ENCODE data around the gene HSD17B3.
"Not testable (repeated sequence)": the region's sequence is repeated elsewhere in the genome, so short reads cannot be mapped to it uniquely, and the experiment has no call there.

The HSD17B3 gene

DNA sequence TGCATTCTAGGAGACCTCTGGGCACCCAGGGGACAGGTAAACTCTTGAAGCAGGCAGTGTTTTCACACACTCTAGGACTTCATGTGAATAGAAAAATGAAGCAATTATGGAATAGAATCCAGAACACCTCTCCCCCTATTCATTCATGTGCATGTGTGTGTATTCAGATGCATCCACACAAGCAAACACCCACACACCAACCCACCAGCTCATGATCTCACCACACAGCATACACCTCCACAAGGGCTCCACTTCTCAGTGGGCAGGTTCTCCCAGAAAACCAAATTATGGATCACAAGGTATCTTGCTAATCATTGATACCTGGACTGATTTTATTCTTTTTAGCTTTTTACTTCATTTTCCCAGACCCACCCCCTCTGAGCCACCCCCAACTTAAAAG lies 21.2 kb upstream of the HSD17B3 start:
- no peak overlapping the region for H3K9ac ChIP-seq (ENCODE audit: low read depth, low read length, poor library complexity, severe bottlenecking)
- H2AFZ ChIP-seq (ENCODE audit: low read length): no peak overlapping the region
- no peaks in the 10 kb centered on the region for H3K27me3 ChIP-seq (ENCODE audit: insufficient read depth, low read length, poor library complexity, severe bottlenecking)
- H3K4me2 ChIP-seq (ENCODE audit: low read depth, low read length, poor library complexity, severe bottlenecking): no peak overlapping the region
- H3F3A ChIP-seq (ENCODE audit: low read depth): no peaks in the 10 kb centered on the region
- TF ChIP-seq CTCF (conservative IDR thresholded peaks at IDR 0.05; ENCODE audit: low read length) (no peak), EZH2phosphoT487 (IDR thresholded peaks at IDR 0.05; ENCODE audit: borderline replicate concordance) (no peak)
- no peak overlapping the region for H3K4me3 ChIP-seq (ENCODE audit: low read length, poor library complexity, severe bottlenecking)
- H3K79me2 ChIP-seq (ENCODE audit: insufficient read depth, low read length): no peaks in the 10 kb centered on the region
- H3K36me3 ChIP-seq (ENCODE audit: insufficient read depth, low read length): no peaks in the 10 kb centered on the region
- H3K4me1 ChIP-seq (ENCODE audit: insufficient read depth, low read length, poor library complexity, severe bottlenecking): no peaks in the 10 kb centered on the region
- no peaks in the 10 kb centered on the region for H4K20me1 ChIP-seq (ENCODE audit: insufficient read depth, low read length, poor library complexity, severe bottlenecking)
- H3K9me2 ChIP-seq (replicated peaks; ENCODE audit: low read depth, low read length): no peaks in the 10 kb centered on the region
- H3K9me3 ChIP-seq (ENCODE audit: insufficient read depth, low read depth, low read length): no peaks in the 10 kb centered on the region

GRCh38 chr9:96322736-96323135 lies 20.8 kb upstream of the HSD17B3 start:
- not testable (repeated sequence) for H3K4me2 ChIP-seq (ENCODE audit: low read depth, low read length, poor library complexity, severe bottlenecking); H2AFZ ChIP-seq (ENCODE audit: low read length); H3K79me2 ChIP-seq (ENCODE audit: insufficient read depth, low read length); H3K9me2 ChIP-seq (replicated peaks; ENCODE audit: low read depth, low read length); H3K4me3 ChIP-seq (ENCODE audit: low read length, poor library complexity, severe bottlenecking); H3K36me3 ChIP-seq (ENCODE audit: insufficient read depth, low read length); H3F3A ChIP-seq (ENCODE audit: low read depth); H3K9ac ChIP-seq (ENCODE audit: low read depth, low read length, poor library complexity, severe bottlenecking); H3K9me3 ChIP-seq (ENCODE audit: insufficient read depth, low read depth, low read length); H3K4me1 ChIP-seq (ENCODE audit: insufficient read depth, low read length, poor library complexity, severe bottlenecking); H3K27me3 ChIP-seq (ENCODE audit: insufficient read depth, low read length, poor library complexity, severe bottlenecking); H4K20me1 ChIP-seq (ENCODE audit: insufficient read depth, low read length, poor library complexity, severe bottlenecking)

GRCh38 chr9:96322210-96322609 lies 20.2 kb upstream of the HSD17B3 start:
- H3K4me1 ChIP-seq (ENCODE audit: insufficient read depth, low read length, poor library complexity, severe bottlenecking); H3K79me2 ChIP-seq (ENCODE audit: insufficient read depth, low read length); H3K9me3 ChIP-seq (ENCODE audit: insufficient read depth, low read depth, low read length); H2AFZ ChIP-seq (ENCODE audit: low read length); H3K9me2 ChIP-seq (replicated peaks; ENCODE audit: low read depth, low read length); H3K9ac ChIP-seq (ENCODE audit: low read depth, low read length, poor library complexity, severe bottlenecking); H3F3A ChIP-seq (ENCODE audit: low read depth); H3K36me3 ChIP-seq (ENCODE audit: insufficient read depth, low read length); H3K27me3 ChIP-seq (ENCODE audit: insufficient read depth, low read length, poor library complexity, severe bottlenecking); H4K20me1 ChIP-seq (ENCODE audit: insufficient read depth, low read length, poor library complexity, severe bottlenecking); H3K4me2 ChIP-seq (ENCODE audit: low read depth, low read length, poor library complexity, severe bottlenecking); H3K4me3 ChIP-seq (ENCODE audit: low read length, poor library complexity, severe bottlenecking): not testable (repeated sequence)

DNA sequence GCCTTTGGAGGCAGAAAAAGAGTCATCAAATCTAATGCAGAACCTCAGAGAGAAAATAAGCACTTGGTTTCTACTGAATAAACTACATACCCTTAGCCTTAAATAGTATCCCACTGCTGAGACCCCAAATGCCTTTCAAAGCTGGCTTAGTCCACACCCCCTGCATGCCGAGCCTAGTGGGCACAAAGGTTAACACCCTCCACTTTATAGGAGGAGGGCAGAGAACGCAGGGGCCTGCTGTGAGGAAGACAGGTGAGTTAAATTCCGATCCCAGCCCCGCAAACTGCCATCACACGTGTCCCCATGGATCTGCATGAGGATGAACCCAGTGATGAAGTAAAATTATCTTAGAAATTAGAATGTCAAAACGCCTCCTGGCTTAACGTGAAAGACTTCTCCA lies 19.5 kb upstream of the HSD17B3 start:
- Histone ChIP-seq H3K36me3 (ENCODE audit: insufficient read depth, low read length) (no peaks in the 10 kb centered on the region), H3K9me3 (ENCODE audit: insufficient read depth, low read depth, low read length) (no peaks in the 10 kb centered on the region), H3K4me3 (ENCODE audit: low read length, poor library complexity, severe bottlenecking) (no peak overlapping the region), H3K4me2 (ENCODE audit: low read depth, low read length, poor library complexity, severe bottlenecking) (no peak overlapping the region), H3F3A (ENCODE audit: low read depth) (no peaks in the 10 kb centered on the region), H3K9me2 (replicated peaks; ENCODE audit: low read depth, low read length) (no peaks in the 10 kb centered on the region), H3K4me1 (ENCODE audit: insufficient read depth, low read length, poor library complexity, severe bottlenecking) (no peaks in the 10 kb centered on the region), H4K20me1 (ENCODE audit: insufficient read depth, low read length, poor library complexity, severe bottlenecking) (no peaks in the 10 kb centered on the region), H2AFZ (ENCODE audit: low read length) (no peak overlapping the region), H3K27me3 (ENCODE audit: insufficient read depth, low read length, poor library complexity, severe bottlenecking) (no peaks in the 10 kb centered on the region), H3K79me2 (ENCODE audit: insufficient read depth, low read length) (no peaks in the 10 kb centered on the region), H3K9ac (ENCODE audit: low read depth, low read length, poor library complexity, severe bottlenecking) (no peak overlapping the region)
- TF ChIP-seq EZH2phosphoT487 (IDR thresholded peaks at IDR 0.05; ENCODE audit: borderline replicate concordance): no peak
- no peak for TF ChIP-seq CTCF (conservative IDR thresholded peaks at IDR 0.05; ENCODE audit: low read length)
